Tibial nerve (tissue), 4 donors: ENCODE measurements around the gene PDE2A. TPM values are rescaled to one million over a fixed set of nuclear protein-coding genes. Genes with fewer than 3 reads are reported as not detected.

Experiments
- DNase-seq, 2 donors: peaks; one replicate each; pipeline ENCODE4 v3.0.0-alpha.2; 2019; ENCODE audit warnings: low spot score in 2 of 2
- H3K27ac ChIP-seq, 4 donors: fragments of 200-600 bp; sonication (generic) in 3 of 4; one replicate each; pipeline ENCODE4 v1.5.1; 2017 to 2019; ENCODE audit warnings: mild to moderate bottlenecking in 1 of 4
- H3K27me3 ChIP-seq, 2 donors: fragments of 200-600 bp; sonication (generic) in 1 of 2; one replicate each; pipeline versions ENCODE4 v1.5.1 to v1.6.0; 2017 to 2019
- H3K36me3 ChIP-seq, 3 donors: fragments of 200-600 bp; sonication (generic); one replicate each; pipeline ENCODE4 v1.5.1; 2018 to 2019
- H3K4me1 ChIP-seq, 4 donors: fragments of 200-600 bp; sonication (generic) in 3 of 4; one replicate each; pipeline ENCODE4 v1.5.1; 2017 to 2019
- H3K4me3 ChIP-seq, 4 donors: fragments of 200-600 bp; sonication (generic) in 3 of 4; one replicate each; pipeline ENCODE4 v1.5.1; 2017 to 2019; ENCODE audit warnings: mild to moderate bottlenecking in 1 of 4, moderate library complexity in 1 of 4
- H3K9me3 ChIP-seq, 4 donors: fragments of 200-600 bp; sonication (generic) in 3 of 4; one replicate each; pipeline ENCODE4 v1.5.1; 2017 to 2019
- EP300 ChIP-seq, 2 donors: sonication (generic); formaldehyde crosslinking; IDR thresholded peaks; one replicate each; pipeline ENCODE4 v1.6.1; 2017; ENCODE audit warnings: antibody characterized with exemption in 2 of 2, mild to moderate bottlenecking in 1 of 2
- POLR2A ChIP-seq, 2 donors: fragments of 450-650 bp; IDR thresholded peaks; one replicate each; pipeline ENCODE4 v1.6.1; 2017; ENCODE audit warnings: antibody characterized with exemption in 2 of 2, mild to moderate bottlenecking in 2 of 2, moderate library complexity in 2 of 2
- WGBS, 2 donors: methylation state at CpG; one replicate each; pipeline ENCODE4 v1.1.5; 2018; 5-methylcytosine and 5-hydroxymethylcytosine counted together
- total RNA-seq, 4 donors: library from RNA; depleted of rRNA; stranded (reverse); fragments of >200 nt; gene quantifications; one replicate each; pipeline ENCODE4 v1.1.0, GENCODE V29; 2016
- TF ChIP-seq, protein P1 (sequence below), 5 experiments: fragments of 200-600 bp in 3 of 5; fragments of 450-650 bp in 2 of 5; sonication (generic) in 3 of 5; IDR thresholded peaks; one replicate each; pipeline ENCODE4 v1.5.1; 2016 to 2019; ENCODE audit warnings: antibody characterized with exemption in 5 of 5, mild to moderate bottlenecking in 3 of 5, moderate library complexity in 2 of 5

The PDE2A gene
- total RNA-seq, 4 donors from 2014 or later: 30.3 to 75.7 (median 43.1) TPM

DNA sequence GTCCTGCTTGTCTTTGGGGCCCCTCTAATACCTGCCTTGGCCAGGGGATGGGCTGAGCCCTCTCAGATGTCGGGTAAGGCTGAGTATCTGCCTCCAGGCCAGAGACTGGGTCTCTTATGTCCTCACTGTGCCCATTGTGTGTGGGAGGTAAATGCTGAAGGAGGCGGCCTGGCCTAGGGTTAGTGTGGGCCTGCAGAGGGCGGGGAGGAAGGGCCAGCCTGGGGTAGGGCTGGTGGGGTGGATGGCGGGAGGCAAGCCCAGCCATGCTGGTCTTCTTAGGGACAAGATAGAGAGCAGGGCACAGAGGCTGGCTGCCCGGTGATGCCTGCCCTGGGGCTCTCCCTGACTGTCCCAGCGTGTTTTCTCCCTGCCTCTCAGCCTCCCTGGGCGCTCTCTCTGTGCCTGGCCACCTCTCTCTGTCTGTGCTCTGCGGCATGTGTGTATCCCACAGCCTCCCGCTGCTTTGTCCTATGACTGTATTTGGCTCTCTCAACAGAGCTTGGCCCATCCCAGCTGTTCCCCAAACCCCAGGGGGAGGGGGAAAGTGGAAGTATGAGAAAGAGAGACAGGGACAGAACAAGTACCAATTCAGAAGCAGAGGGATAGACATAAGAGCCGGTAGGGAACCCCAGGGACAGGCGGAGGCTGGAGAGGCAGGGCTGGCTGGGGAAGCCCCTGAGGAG is 57.0 kb downstream of the PDE2A start:
- H3K27ac ChIP-seq: peak overlapping the region in 2 of 4 donors; percentile 48 to 59
- 42 to 53% methylated on average over 10 to 11 of the region's 11 CpGs for WGBS, 2 donors
- no peaks in the 10 kb centered on the region for H3K27me3 ChIP-seq
- H3K36me3 ChIP-seq: no peaks in the 10 kb centered on the region
- no peak overlapping the region for H3K4me3 ChIP-seq
- DNase-seq: peak in 1 of 2 donors; percentile 50
- TF ChIP-seq POLR2A (IDR thresholded peaks at IDR 0.05) (no peak), EP300 (IDR thresholded peaks at IDR 0.05) (no peak)
- TF ChIP-seq, protein P1, sequence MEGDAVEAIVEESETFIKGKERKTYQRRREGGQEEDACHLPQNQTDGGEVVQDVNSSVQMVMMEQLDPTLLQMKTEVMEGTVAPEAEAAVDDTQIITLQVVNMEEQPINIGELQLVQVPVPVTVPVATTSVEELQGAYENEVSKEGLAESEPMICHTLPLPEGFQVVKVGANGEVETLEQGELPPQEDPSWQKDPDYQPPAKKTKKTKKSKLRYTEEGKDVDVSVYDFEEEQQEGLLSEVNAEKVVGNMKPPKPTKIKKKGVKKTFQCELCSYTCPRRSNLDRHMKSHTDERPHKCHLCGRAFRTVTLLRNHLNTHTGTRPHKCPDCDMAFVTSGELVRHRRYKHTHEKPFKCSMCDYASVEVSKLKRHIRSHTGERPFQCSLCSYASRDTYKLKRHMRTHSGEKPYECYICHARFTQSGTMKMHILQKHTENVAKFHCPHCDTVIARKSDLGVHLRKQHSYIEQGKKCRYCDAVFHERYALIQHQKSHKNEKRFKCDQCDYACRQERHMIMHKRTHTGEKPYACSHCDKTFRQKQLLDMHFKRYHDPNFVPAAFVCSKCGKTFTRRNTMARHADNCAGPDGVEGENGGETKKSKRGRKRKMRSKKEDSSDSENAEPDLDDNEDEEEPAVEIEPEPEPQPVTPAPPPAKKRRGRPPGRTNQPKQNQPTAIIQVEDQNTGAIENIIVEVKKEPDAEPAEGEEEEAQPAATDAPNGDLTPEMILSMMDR (IDR thresholded peaks at IDR 0.05): no peak
- no peaks in the 10 kb centered on the region for H3K9me3 ChIP-seq
- peaks cover 0 to 56% (median 9%) of the 10 kb centered on the region in 4 donors for H3K4me1 ChIP-seq

DNA sequence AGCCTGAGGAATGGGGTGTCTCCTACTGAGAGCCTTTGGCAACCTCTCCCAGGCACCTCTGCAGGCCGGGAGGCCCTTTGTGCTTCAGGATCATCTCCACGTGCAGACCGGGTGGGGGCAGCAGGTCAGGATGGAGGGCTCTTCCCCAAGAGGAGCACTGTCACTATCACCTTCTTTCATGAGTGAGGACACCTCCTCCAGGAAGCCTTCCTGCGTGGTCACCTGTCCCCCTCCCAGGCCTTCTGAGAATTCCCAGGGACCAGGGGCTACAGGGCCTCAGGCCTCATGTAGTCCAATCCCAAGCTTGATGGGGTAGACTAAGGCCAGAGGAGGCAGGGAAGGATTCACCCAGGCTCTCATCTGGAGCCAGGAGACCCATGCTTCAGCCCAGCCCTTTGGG is 57.6 kb downstream of the PDE2A start:
- Histone ChIP-seq H3K36me3 (no peaks in the 10 kb centered on the region), H3K4me3 (no peak overlapping the region), H3K27ac (peak overlapping the region in 2 of 4 donors; percentile 48 to 59), H3K4me1 (peaks cover 0 to 56% (median 9%) of the 10 kb centered on the region in 4 donors), H3K27me3 (no peaks in the 10 kb centered on the region), H3K9me3 (no peaks in the 10 kb centered on the region)
- WGBS, 2 donors: 83 to 93% methylated on average over 2 to 4 of the region's 4 CpGs
- TF ChIP-seq EP300 (IDR thresholded peaks at IDR 0.05): no peak
- no peak for TF ChIP-seq POLR2A (IDR thresholded peaks at IDR 0.05)
- TF ChIP-seq, protein P1 (IDR thresholded peaks at IDR 0.05): no peak
- no peak for DNase-seq

DNA sequence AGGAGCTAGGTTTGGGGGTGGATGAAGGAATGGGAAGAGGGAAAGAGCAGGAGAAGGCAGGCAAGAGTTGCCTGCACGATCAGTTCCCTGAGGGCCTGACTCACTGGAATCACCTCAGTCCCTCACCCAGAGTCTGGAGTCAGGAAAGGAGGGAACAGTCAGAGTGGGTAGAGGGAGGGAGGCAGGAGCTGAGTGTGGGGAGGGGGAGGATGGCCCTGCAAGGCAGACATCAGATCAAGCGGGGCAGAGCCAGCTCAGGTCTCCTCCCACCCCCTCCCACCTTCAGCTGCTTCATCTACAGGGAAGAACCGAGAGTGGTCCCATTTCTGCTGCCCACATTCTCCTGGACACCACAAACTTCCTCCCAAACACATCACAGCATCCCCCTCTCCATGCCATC is 58.9 kb downstream of the PDE2A start:
- Histone ChIP-seq H3K27ac (no peak overlapping the region), H3K4me1 (peaks cover 0 to 56% (median 9%) of the 10 kb centered on the region in 4 donors), H3K4me3 (no peak overlapping the region), H3K27me3 (no peaks in the 10 kb centered on the region), H3K9me3 (no peaks in the 10 kb centered on the region), H3K36me3 (no peaks in the 10 kb centered on the region)
- no peak for DNase-seq
- no peak for TF ChIP-seq EP300 (IDR thresholded peaks at IDR 0.05)
- no peak for TF ChIP-seq POLR2A (IDR thresholded peaks at IDR 0.05)
- TF ChIP-seq, protein P1 (IDR thresholded peaks at IDR 0.05): no peak
- WGBS, 2 donors: 56 to 77% methylated on average over 3 of the region's 3 CpGs

DNA sequence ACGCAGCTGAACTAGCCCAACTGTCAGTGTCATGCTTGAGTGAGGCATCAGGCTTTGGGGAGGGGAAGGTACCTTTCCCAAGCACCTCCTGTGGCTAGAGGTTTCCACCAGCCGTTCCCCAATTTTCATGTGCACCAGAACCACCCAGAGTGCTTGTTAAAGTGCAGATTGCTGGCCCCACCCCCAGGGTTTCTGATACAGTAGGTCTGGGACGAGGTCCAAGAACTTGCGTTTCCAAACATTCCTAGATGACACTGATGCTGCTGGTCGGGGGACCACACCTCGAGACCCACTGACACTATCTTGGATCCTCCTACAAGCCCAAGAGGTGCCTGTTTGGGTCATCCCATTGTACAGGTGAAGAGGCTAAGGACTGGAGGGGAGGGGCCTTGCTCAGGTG is 59.8 kb downstream of the PDE2A start:
- DNase-seq: no peak
- Histone ChIP-seq H3K27me3 (no peaks in the 10 kb centered on the region), H3K4me3 (no peak overlapping the region), H3K9me3 (no peaks in the 10 kb centered on the region), H3K27ac (no peak overlapping the region), H3K36me3 (no peaks in the 10 kb centered on the region), H3K4me1 (peaks cover 0 to 56% (median 9%) of the 10 kb centered on the region in 4 donors)
- WGBS, 2 donors: 20 to 21% methylated on average over 6 of the region's 6 CpGs
- TF ChIP-seq EP300 (IDR thresholded peaks at IDR 0.05) (no peak), POLR2A (IDR thresholded peaks at IDR 0.05) (no peak)
- TF ChIP-seq, protein P1 (IDR thresholded peaks at IDR 0.05): no peak

DNA sequence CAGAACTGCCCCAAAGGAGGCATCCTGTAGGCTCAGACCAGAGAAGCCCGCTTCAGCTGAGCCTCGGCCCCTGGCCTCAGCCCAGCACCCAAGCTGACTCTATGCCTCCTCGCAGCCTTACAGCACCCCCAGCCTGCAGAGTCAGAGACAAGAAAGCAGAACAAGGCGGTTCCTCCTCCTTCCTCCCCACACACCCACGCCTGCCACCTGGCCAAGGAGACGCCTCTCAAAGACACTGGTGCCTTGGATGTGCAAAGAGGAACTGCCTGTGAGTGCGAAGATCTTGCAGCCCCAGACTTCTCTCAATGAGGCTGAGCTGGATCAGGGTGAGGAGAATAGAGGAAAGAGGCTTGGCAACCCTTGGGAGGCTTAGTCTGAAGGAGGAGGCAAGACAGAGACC is 60.2 kb downstream of the PDE2A start:
- H3K36me3 ChIP-seq: no peaks in the 10 kb centered on the region
- WGBS, 2 donors: 57 to 63% methylated on average over 6 to 7 of the region's 7 CpGs
- DNase-seq: peak in 1 of 2 donors; percentile 22

More for the DNA sequence above, 60.2 kb downstream of the PDE2A start:
- no peak overlapping the region for H3K27ac ChIP-seq
- H3K4me1 ChIP-seq: peaks cover 0 to 56% (median 9%) of the 10 kb centered on the region in 4 donors
- TF ChIP-seq POLR2A (IDR thresholded peaks at IDR 0.05): no peak
- TF ChIP-seq, protein P1 (IDR thresholded peaks at IDR 0.05): no peak
- peak in 1 of 2 donors; percentile 20 for TF ChIP-seq EP300 (IDR thresholded peaks at IDR 0.05)
- no peak overlapping the region for H3K4me3 ChIP-seq
- H3K9me3 ChIP-seq: no peaks in the 10 kb centered on the region
- H3K27me3 ChIP-seq: no peaks in the 10 kb centered on the region
